ENCODE results near the gene DENND1A.

The DENND1A gene

DNA sequence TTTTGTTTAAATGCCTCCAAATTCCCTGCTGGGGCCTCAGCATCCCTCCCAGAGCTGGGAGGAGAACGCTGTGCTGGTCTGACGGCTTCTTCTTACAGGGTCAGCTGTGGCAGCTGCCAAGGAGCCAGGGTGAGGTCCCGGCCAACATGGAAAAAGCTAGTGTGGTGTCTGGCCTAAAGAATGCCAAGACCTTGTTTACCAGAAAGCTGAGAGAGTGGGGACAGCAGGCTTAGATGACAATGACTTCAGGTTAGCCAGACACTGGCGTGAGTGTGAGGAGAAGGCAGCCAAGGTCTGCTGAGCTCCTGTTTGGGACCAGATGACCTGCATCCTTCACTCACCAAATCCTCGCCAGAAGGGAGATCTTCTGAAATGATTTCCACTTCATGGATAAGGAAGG is 461.4 kb downstream of the DENND1A start:
- DNase-seq (ENCODE audit: low read depth), result no peak
- no peak overlapping the region for H3K4me3 ChIP-seq (ENCODE audit: low read depth, low read length)
- TF ChIP-seq, protein P1, sequence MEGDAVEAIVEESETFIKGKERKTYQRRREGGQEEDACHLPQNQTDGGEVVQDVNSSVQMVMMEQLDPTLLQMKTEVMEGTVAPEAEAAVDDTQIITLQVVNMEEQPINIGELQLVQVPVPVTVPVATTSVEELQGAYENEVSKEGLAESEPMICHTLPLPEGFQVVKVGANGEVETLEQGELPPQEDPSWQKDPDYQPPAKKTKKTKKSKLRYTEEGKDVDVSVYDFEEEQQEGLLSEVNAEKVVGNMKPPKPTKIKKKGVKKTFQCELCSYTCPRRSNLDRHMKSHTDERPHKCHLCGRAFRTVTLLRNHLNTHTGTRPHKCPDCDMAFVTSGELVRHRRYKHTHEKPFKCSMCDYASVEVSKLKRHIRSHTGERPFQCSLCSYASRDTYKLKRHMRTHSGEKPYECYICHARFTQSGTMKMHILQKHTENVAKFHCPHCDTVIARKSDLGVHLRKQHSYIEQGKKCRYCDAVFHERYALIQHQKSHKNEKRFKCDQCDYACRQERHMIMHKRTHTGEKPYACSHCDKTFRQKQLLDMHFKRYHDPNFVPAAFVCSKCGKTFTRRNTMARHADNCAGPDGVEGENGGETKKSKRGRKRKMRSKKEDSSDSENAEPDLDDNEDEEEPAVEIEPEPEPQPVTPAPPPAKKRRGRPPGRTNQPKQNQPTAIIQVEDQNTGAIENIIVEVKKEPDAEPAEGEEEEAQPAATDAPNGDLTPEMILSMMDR (conservative IDR thresholded peaks at IDR 0.05; ENCODE audit: low read depth, low read length), result no peak

DNA sequence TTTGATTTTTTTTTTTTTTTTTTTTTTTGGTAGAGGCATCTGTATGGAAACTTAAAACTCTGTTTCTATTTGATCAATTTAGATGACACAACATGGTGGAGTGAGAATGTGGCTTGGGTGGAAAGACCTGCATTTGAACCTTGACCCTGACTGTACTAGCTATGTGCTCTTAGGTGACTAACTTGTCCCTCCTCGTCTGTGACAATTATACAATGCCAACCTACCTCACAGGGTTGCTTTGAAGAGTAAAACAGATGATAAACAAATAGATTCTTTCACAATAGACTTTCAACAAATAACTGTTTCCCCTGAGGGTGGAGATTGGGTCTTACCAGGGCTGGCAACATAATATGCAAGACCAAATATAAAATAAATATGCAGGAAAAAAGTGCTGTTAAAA is 464.6 kb downstream of the DENND1A start:
- DNase-seq (ENCODE audit: low read depth), result no peak
- H3K4me3 ChIP-seq (ENCODE audit: low read depth, low read length), result no peak overlapping the region
- TF ChIP-seq, protein P1 (conservative IDR thresholded peaks at IDR 0.05; ENCODE audit: low read depth, low read length), result no peak

DNA sequence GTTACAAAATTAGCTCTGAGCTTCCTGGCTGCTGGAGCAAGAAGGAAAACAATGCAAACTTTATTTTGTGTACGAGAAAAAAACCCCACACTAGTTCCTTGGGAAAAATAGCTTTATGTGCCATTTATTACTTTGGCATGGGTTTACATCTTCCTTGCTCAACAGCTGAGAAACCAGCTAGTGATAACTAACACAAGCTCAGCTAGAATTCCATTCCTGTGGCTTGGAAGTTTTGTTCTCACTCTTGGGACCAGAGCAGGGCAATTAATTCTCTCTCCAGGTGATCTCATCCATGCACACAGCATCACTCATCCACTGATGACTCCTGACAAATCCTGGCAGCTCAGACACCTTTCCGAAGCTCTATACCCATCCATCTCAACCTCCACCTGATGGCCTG is 469.8 kb downstream of the DENND1A start:
- TF ChIP-seq, protein P1 (conservative IDR thresholded peaks at IDR 0.05; ENCODE audit: low read depth, low read length), result no peak
- DNase-seq (ENCODE audit: low read depth), result no peak
- H3K4me3 ChIP-seq (ENCODE audit: low read depth, low read length), result no peak overlapping the region

DNA sequence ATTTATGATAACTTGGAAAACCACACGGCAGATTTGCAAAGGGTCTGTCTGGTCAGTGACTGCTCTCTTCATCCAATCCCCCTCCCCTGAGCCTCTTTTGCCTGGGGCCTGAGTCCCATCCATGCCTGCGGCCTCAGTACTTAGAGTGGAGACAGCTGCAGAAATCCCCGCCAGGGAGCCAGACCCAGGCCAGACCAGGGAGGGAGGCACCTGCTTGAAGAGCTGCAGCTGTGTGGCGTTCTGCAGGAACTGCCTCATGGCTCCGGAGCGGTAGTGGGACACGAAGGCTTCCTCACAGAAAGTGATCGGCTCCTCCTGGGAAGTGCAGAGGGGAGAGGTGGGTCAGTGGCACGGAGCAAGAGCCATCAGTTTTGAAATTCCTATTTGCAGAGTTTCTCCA is 472.3 kb downstream of the DENND1A start:
- H3K4me3 ChIP-seq (ENCODE audit: low read depth, low read length), result no peak overlapping the region
- TF ChIP-seq, protein P1 (conservative IDR thresholded peaks at IDR 0.05; ENCODE audit: low read depth, low read length), result no peak
- no peak for DNase-seq (ENCODE audit: low read depth)

DNA sequence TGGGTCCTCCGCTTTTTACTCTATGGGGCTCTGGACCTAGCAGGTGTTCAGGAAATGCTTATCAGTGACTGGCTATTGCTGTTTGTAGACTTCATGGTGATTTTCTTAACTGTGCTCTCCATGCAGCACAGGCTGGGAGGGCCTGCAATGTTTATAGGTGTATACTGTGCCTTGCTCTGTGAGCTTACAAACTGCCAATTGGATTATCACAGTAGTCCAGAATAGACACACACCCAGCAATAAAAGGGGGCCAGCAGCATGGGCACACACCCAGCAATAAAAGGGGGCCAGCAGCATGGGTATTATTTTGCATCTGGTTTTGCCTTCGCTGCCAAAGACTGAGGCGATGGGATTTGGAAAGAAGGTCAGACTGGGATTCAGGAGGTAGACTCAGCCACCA is 473.9 kb downstream of the DENND1A start:
- H3K4me3 ChIP-seq (ENCODE audit: low read depth, low read length), result no peak overlapping the region
- TF ChIP-seq, protein P1 (conservative IDR thresholded peaks at IDR 0.05; ENCODE audit: low read depth, low read length), result no peak
- DNase-seq (ENCODE audit: low read depth), result no peak

DNA sequence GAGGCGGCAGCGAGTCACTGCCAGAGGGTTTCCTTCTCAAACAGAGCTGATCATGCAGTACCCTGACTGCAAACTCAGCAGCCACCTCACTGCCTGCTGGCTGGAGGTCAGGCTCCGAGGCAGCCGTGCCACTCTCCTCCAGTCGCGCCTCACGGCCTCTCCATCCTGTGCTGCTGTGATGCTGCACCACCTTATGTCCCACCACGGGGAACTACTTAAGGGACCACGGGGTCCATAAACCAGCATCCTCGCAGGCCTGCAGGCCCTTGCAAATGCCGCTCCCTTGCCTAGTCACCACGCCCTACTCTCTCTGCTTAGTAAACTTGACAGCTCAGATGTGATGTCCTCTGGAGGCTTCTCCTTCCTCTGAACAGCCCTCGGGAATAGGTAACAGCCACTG is 474.7 kb downstream of the DENND1A start:
- DNase-seq (ENCODE audit: low read depth), result no peak
- TF ChIP-seq, protein P1 (conservative IDR thresholded peaks at IDR 0.05; ENCODE audit: low read depth, low read length), result no peak
- H3K4me3 ChIP-seq (ENCODE audit: low read depth, low read length), result no peak overlapping the region

DNA sequence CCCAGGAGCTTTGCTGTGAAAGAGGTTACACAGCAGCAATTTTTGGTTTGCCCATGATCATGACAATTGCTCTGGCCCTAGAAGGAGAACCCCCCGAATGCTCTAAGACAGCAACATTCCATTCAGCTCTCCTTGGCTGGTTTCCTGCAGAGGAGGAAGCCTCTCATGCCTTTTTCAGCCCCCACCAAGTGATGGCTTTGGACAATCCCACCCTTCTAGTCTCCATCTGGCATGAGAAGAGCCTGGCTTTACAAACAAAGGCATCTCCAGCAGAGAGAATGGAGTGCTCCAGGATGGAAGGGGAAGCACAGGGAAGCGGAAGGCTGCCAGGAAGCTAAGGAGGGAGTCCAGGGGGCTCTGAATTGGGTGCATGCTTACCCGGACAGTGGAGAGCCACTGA is 475.6 kb downstream of the DENND1A start:
- no peak overlapping the region for H3K4me3 ChIP-seq (ENCODE audit: low read depth, low read length)
- TF ChIP-seq, protein P1 (conservative IDR thresholded peaks at IDR 0.05; ENCODE audit: low read depth, low read length), result no peak
- DNase-seq (ENCODE audit: low read depth), result no peak
